PC-3 (cell line): ENCODE data around the gene FOXQ1. TPM values are rescaled to one million over a fixed set of nuclear protein-coding genes. Genes with fewer than 3 reads are reported as not detected.

Experiments
- ATAC-seq: fragments of 200-7000 bp; cut with Tn5 transposase; 2 replicates; pipeline ENCODE4 v1.9.1; 2020; ENCODE audit warnings: mild to moderate bottlenecking, moderate library complexity
- BruUV-seq: library from RNA; stranded (reverse); fragments of 400-500 nt; replicated peaks from 2 replicates; lab custom pipeline; 2021; lab: Mats Ljungman, UMichigan
- CTCF ChIA-PET: fragments of 300-600 bp; sonication (Branson Sonifier 250); formaldehyde crosslinking; loops from one replicate; lab custom pipeline; 2022; ENCODE audit warnings: antibody characterized with exemption; lab: Charles Lee
- POLR2A ChIA-PET: fragments of 300-600 bp; sonication (Branson Sonifier 250); formaldehyde crosslinking; loops from one replicate; lab custom pipeline; 2022; ENCODE audit warnings: antibody characterized with exemption; ENCODE audit not compliant: unreplicated experiment; lab: Charles Lee
- DNase-seq: peaks from one replicate; pipeline ENCODE4 v3.0.0-alpha.2; 2015
- H2AFZ ChIP-seq: fragments of 300-600 bp; sonication (generic); 2 replicates; pipeline ENCODE4 v1.6.0; 2016; ENCODE audit warnings: antibody characterized with exemption, low read length
- H3F3A ChIP-seq: fragments of 300-600 bp; sonication (generic); one replicate; pipeline ENCODE4 v1.6.0; 2017; ENCODE audit warnings: antibody characterized with exemption, low read length, control low read depth, mild to moderate bottlenecking; ENCODE audit not compliant: unreplicated experiment
- H3K27ac ChIP-seq: fragments of 300-600 bp; sonication (generic); 2 replicates; pipeline ENCODE4 v1.5.1; 2016; ENCODE audit warnings: mild to moderate bottlenecking, low read length
- H3K27me3 ChIP-seq: fragments of 300-600 bp; sonication (generic); 2 replicates; pipeline ENCODE4 v1.6.1; 2016; ENCODE audit warnings: low read length, mixed read lengths
- H3K36me3 ChIP-seq: fragments of 300-600 bp; sonication (generic); 2 replicates; pipeline ENCODE4 v1.6.1; 2016; ENCODE audit warnings: low read depth, mixed run types, low read length, mixed read lengths
- H3K4me1 ChIP-seq: fragments of 300-600 bp; sonication (generic); 2 replicates; pipeline ENCODE4 v1.5.1; 2016; ENCODE audit warnings: low read length; ENCODE audit not compliant: insufficient read depth
- H3K4me2 ChIP-seq: fragments of 300-600 bp; sonication (generic); 2 replicates; pipeline ENCODE4 v1.6.0; 2016; ENCODE audit warnings: low read length
- H3K4me3 ChIP-seq: fragments of 300-600 bp; sonication (generic); 2 replicates; pipeline ENCODE4 v1.5.1; 2016; ENCODE audit warnings: mild to moderate bottlenecking, low read length, mixed read lengths
- H3K79me2 ChIP-seq: fragments of 300-600 bp; sonication (generic); 2 replicates; pipeline ENCODE4 v1.6.1; 2017; ENCODE audit warnings: low read length, mixed read lengths
- H3K9ac ChIP-seq: fragments of 300-600 bp; sonication (generic); 2 replicates; pipeline ENCODE4 v1.6.0; 2016; ENCODE audit warnings: mild to moderate bottlenecking, low read length
- H3K9me2 ChIP-seq: fragments of 300-600 bp; sonication (generic); replicated peaks from 2 replicates; pipeline ENCODE4 v1.6.1; 2016; ENCODE audit warnings: mixed run types, low read length, mixed read lengths
- H3K9me3 ChIP-seq: fragments of 300-600 bp; sonication (generic); 2 replicates; pipeline ENCODE4 v1.6.1; 2016; ENCODE audit warnings: low read length, mixed read lengths
- H4K20me1 ChIP-seq: fragments of 300-600 bp; sonication (generic); 2 replicates; pipeline ENCODE4 v1.6.1; 2016; ENCODE audit warnings: low read length, mixed read lengths
- CTCF ChIP-seq: fragments of 300-600 bp; sonication (generic); conservative IDR thresholded peaks from 2 replicates; pipeline ENCODE4 v1.5.1; 2017; ENCODE audit warnings: antibody characterized with exemption, low read depth, mild to moderate bottlenecking, low read length
- EZH2 ChIP-seq: fragments of 300-600 bp; sonication (generic); IDR thresholded peaks from one replicate; pipeline ENCODE4 v1.6.1; 2017; ENCODE audit warnings: antibody characterized with exemption, mild to moderate bottlenecking, low read length; ENCODE audit not compliant: unreplicated experiment
- EZH2phosphoT487 ChIP-seq: fragments of 300-600 bp; sonication (generic); IDR thresholded peaks from 2 replicates; pipeline ENCODE4 v1.6.1; 2018; ENCODE audit warnings: mild to moderate bottlenecking, antibody characterized with exemption, low read length, borderline replicate concordance
- intact Hi-C: fragments of 100-400 bp; cut with micrococcal nuclease; formaldehyde crosslinking; loops from 2 replicates; pipeline ENCODE4 v1.9.0; 2023
- total RNA-seq: library from RNA; depleted of rRNA; stranded (reverse); fragments of >200 nt; gene quantifications from 2 replicates; pipeline ENCODE4 v1.2.3, GENCODE V29; 2014

Gene FOXQ1
- total RNA-seq, 1 experiment from 2014 or later, result 7.5 TPM

- Histone ChIP-seq H3K4me3 (no peak overlapping the region), H3K79me2 (no peaks in the 10 kb centered on the region), H3K9me2 (no peaks in the 10 kb centered on the region), H3K27ac (no peak overlapping the region), H3K9me3 (no peaks in the 10 kb centered on the region), H2AFZ (no peak overlapping the region), H3K9ac (no peak overlapping the region), H3F3A (no peaks in the 10 kb centered on the region), H4K20me1 (no peaks in the 10 kb centered on the region), H3K36me3 (no peaks in the 10 kb centered on the region), H3K27me3 (no peaks in the 10 kb centered on the region), H3K4me2 (no peak overlapping the region), H3K4me1 (peaks cover 56% of the 10 kb centered on the region)
- POLR2A ChIA-PET, result no interaction called here
- no peak for DNase-seq
- CTCF ChIA-PET, result no interaction called here
- no peak for TF ChIP-seq EZH2
- no peak for TF ChIP-seq EZH2phosphoT487
- ATAC-seq, result no peak
- no TSS peak for BruUV-seq
- intact Hi-C loops, result no loop called here
Observed at GRCh38 chr6:1327630-1328029, 15.7 kb downstream of the FOXQ1 start.

DNA sequence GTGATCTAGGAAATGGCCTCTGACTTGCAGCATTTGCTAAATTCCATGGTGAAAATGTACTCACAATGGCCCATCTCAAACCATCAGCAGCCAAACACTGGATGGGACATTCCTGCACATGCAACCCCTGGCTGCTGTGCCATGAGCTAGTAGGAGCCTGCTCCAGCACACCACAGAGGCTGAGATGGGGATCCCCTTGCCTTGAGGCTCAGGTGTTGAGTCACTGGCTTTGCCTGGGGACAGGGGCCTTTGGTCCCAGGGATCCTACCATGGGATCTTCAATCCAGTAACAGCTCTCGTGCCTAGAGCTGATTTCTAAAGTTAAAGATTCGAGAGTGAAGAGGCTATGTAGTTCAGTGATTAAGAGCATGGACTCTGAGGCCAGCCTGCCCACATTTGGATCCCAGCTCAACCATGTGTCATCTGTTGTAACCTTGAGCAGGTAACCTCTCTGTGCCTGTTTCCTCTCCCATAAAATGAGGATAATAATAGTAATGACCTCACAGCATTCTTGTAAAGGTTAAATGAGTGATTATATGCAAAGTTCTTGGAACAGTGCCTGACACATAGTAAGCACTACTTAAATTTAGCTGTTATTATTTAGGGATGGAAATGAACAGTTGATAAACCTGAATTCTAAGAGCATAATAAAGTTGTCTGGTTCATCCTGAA is 16.4 kb downstream of the FOXQ1 start:
- Histone ChIP-seq H3F3A (no peaks in the 10 kb centered on the region), H3K4me3 (no peak overlapping the region), H3K4me1 (peaks cover 53% of the 10 kb centered on the region), H3K4me2 (no peak overlapping the region), H3K27ac (no peak overlapping the region), H3K9me3 (no peaks in the 10 kb centered on the region), H3K36me3 (no peaks in the 10 kb centered on the region), H3K79me2 (no peaks in the 10 kb centered on the region), H4K20me1 (no peaks in the 10 kb centered on the region), H3K9me2 (no peaks in the 10 kb centered on the region), H3K9ac (no peak overlapping the region), H2AFZ (no peak overlapping the region), H3K27me3 (no peaks in the 10 kb centered on the region)
- no TSS peak for BruUV-seq
- ChIA-PET POLR2A (no interaction called here), CTCF (no interaction called here)
- TF ChIP-seq EZH2, result no peak
- no peak for TF ChIP-seq CTCF
- TF ChIP-seq EZH2phosphoT487, result no peak
- intact Hi-C loops, result no loop called here
- no peak for ATAC-seq
- DNase-seq, result no peak

DNA sequence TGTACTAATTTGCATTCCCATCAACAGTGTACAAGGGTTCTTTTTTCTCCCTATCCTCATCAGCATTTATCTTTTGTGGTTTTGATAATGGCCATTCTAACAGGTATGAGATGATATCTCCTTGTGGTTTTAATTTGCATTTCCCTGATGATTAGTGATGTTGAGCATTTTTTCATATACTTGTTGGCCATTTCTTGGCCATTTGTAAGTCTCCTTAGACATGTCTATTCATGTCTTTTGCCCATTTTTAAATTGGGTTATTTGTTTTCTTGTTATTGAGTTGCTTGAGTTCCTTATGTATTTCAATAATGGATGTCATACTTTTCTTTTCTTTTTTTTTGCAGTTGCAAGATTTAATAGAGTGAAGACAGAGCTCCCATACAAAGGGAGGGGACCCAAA is 17.8 kb downstream of the FOXQ1 start:
- CTCF ChIA-PET, result no interaction called here
- H3K79me2 ChIP-seq, result no peaks in the 10 kb centered on the region
- no peak overlapping the region for H3K27ac ChIP-seq
- no peaks in the 10 kb centered on the region for H3F3A ChIP-seq
- ATAC-seq (no peak), DNase-seq (no peak)
- BruUV-seq, result no TSS peak
- no peak overlapping the region for H3K4me3 ChIP-seq
- H3K4me1 ChIP-seq, result peaks cover 53% of the 10 kb centered on the region
- no peak overlapping the region for H3K4me2 ChIP-seq
- no peaks in the 10 kb centered on the region for H3K9me2 ChIP-seq
- H2AFZ ChIP-seq, result no peak overlapping the region
- TF ChIP-seq EZH2phosphoT487, result no peak
- TF ChIP-seq EZH2, result no peak
- no peak for TF ChIP-seq CTCF
- no peaks in the 10 kb centered on the region for H3K27me3 ChIP-seq
- no peaks in the 10 kb centered on the region for H4K20me1 ChIP-seq
- H3K9me3 ChIP-seq, result no peaks in the 10 kb centered on the region
- intact Hi-C loops, result no loop called here
- POLR2A ChIA-PET, result no interaction called here
- H3K36me3 ChIP-seq, result no peaks in the 10 kb centered on the region
- H3K9ac ChIP-seq, result no peak overlapping the region
